Thoracic aorta (tissue), 2 donors: ENCODE measurements around the gene LGI4. TPM values are rescaled to one million over a fixed set of nuclear protein-coding genes. Genes with fewer than 3 reads are reported as not detected.

Experiments used
- ATAC-seq: fragments of 150-250 bp; one replicate; pipeline ENCODE4 v1.8.0; 2017; ENCODE audit warnings: low read depth; ENCODE audit not compliant: insufficient number of reproducible peaks, low FRiP score
- DNase-seq: peaks from one replicate; pipeline ENCODE4 v3.0.0-alpha.2; 2020; ENCODE audit warnings: low spot score
- H3K27ac ChIP-seq, 2 donors: fragments of 200-600 bp; sonication (generic); 1 replicate in 1 of 2; 2 replicates in 1 of 2; pipeline ENCODE4 v1.5.1; 2016; ENCODE audit warnings: mild to moderate bottlenecking in 2 of 2, moderate library complexity in 2 of 2
- H3K27me3 ChIP-seq: fragments of 200-600 bp; sonication (generic); replicated peaks from 2 replicates; pipeline ENCODE4 v1.6.0; 2016; ENCODE audit warnings: mild to moderate bottlenecking; ENCODE audit not compliant: insufficient read depth
- H3K36me3 ChIP-seq: fragments of 200-600 bp; sonication (generic); one replicate; pipeline ENCODE4 v1.5.1; 2016
- H3K4me1 ChIP-seq, 2 donors: fragments of 200-600 bp; sonication (generic); 1 replicate in 1 of 2; 2 replicates in 1 of 2; pipeline versions ENCODE4 v1.5.1 to v1.6.0; 2016; ENCODE audit warnings: low read depth in 2 of 2, mild to moderate bottlenecking in 1 of 2; ENCODE audit not compliant: control insufficient read depth in 1 of 2
- H3K4me3 ChIP-seq: fragments of 200-600 bp; sonication (generic); 2 replicates; pipeline ENCODE4 v1.5.1; 2016; ENCODE audit warnings: mild to moderate bottlenecking
- H3K9me3 ChIP-seq: fragments of 200-600 bp; sonication (generic); 2 replicates; pipeline ENCODE4 v1.5.1; 2016
- total RNA-seq, 2 donors: library from RNA; depleted of rRNA; stranded (reverse); fragments of >200 nt; gene quantifications; one replicate each; pipeline versions ENCODE4 v1.1.0 to v1.2.3, GENCODE V29; 2016
- TF ChIP-seq, protein P1 (sequence below): fragments of 200-600 bp; sonication (generic); IDR thresholded peaks from one replicate; pipeline ENCODE4 v1.5.1; 2019; ENCODE audit warnings: antibody characterized with exemption

LGI4 gene
- total RNA-seq, 2 donors from 2014 or later = 7.9 to 17.4 TPM

DNA sequence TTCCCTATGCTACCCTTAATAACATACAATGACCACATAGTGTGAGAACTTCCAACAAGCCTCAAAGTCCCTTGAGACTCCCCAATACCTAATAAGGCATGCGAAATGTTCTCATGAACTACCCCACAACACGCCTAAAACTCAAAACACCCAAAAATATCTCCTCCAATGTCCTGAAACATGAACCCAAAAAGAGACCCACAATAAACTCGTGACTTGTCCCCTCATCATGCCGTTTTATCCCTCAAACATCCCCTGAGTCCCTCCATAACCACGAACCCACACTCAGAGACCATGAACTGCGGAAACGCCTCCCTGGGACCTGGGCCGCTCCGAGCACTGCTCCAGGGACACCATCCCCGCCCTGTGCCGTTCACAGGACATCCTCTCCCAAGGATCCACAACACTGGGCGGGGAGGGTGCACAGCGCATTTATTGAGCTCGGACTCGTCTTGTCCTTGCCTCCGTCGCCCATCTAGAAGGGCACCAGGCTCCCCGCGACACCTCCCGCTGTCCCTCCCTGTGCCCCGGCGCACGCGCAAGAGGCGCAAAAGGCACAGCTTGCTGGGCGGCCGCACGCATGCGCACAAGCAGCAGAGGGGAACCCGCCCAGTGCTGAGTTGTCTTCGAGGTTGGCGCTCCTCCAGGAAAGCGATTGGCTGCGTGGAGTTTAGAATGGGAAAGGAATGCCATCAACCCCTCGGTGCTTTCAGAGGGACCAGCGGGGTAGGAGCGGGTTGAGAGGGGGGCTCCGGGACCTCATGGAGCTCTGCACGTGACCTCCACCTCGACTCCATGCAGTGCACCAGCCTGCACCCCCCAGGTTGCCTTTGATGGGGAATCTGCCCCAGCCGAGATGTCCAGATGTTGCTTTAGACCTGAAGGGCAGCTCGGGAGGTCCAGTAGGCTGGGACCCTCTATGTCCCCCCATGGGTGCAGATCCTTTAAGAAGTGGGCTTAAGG, 10.5 kb downstream of the LGI4 start:
- Histone ChIP-seq H3K9me3 (no peaks in the 10 kb centered on the region), H3K4me3 (peak overlapping the region; percentile 87), H3K27me3 (no peaks in the 10 kb centered on the region), H3K4me1 (peaks cover 5 to 30% of the 10 kb centered on the region in 2 donors), H3K27ac (peak overlapping the region; percentile 88 to 92), H3K36me3 (no peaks in the 10 kb centered on the region)
- ATAC-seq = peak; percentile 85
- TF ChIP-seq, protein P1, sequence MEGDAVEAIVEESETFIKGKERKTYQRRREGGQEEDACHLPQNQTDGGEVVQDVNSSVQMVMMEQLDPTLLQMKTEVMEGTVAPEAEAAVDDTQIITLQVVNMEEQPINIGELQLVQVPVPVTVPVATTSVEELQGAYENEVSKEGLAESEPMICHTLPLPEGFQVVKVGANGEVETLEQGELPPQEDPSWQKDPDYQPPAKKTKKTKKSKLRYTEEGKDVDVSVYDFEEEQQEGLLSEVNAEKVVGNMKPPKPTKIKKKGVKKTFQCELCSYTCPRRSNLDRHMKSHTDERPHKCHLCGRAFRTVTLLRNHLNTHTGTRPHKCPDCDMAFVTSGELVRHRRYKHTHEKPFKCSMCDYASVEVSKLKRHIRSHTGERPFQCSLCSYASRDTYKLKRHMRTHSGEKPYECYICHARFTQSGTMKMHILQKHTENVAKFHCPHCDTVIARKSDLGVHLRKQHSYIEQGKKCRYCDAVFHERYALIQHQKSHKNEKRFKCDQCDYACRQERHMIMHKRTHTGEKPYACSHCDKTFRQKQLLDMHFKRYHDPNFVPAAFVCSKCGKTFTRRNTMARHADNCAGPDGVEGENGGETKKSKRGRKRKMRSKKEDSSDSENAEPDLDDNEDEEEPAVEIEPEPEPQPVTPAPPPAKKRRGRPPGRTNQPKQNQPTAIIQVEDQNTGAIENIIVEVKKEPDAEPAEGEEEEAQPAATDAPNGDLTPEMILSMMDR = no peak
- DNase-seq = peak; percentile 82

DNA sequence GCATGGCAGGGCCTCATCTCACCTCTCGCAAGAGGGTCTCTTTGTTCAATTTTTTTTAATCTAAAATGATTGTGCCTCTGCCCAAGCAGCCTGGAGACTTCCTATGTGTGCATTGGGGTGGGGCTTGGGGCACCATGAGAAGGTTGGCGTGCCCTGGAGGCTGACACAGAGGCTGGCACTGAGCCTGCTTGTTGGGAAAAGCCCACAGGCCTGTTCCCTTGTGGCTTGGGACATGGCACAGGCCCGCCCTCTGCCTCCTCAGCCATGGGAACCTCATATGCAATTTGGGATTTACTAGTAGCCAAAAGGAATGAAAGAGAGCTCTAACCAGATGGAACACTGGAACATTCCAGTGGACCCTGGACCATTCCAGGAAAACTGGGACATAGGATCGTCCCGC, 11.3 kb downstream of the LGI4 start:
- H3K4me3 ChIP-seq = peak overlapping the region; percentile 87

DNA sequence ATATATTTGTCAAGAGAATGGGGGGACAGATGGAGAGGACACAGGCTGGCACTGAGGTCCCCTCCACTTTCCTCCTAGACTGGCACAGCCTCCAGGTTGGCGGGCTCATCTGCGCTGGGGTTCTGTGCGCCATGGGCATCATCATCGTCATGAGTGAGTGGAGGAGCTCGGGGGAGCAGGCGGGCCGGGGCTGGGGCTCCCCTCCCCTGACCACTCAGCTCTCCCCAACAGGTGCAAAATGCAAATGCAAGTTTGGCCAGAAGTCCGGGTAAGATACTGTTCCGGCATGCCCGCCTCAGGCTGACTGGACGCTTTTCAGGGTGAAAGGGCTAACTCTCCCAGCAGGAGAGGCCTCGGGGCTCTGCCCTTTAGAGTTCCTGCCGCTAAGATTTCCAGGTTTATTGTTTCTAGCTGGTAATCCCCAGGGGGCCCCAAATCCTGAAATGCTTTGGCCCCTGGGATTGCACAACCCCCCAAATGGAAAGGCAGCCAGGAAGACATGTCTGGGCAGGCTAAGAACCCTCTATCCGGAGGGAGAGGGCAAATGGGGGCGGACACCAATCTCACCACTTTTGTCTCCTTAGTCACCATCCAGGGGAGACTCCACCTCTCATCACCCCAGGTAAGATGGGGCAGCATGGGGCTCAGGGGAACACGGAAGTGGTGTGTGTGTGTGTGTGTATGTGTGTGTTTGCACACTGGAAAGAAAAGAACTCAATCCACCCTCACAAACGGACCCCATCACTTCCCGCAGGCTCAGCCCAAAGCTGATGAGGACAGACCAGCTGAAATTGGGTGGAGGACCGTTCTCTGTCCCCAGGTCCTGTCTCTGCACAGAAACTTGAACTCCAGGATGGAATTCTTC, 11.9 kb downstream of the LGI4 start:
- no peak for DNase-seq
- Histone ChIP-seq H3K4me3 (no peak overlapping the region), H3K27ac (peak overlapping the region; percentile 88 to 92), H3K4me1 (peaks cover 5 to 30% of the 10 kb centered on the region in 2 donors), H3K9me3 (no peaks in the 10 kb centered on the region), H3K36me3 (no peaks in the 10 kb centered on the region), H3K27me3 (no peaks in the 10 kb centered on the region)
- ATAC-seq = no peak
- TF ChIP-seq, protein P1 = no peak

More for the DNA sequence above, 11.3 kb downstream of the LGI4 start:
- H3K27me3 ChIP-seq = no peaks in the 10 kb centered on the region
- no peaks in the 10 kb centered on the region for H3K36me3 ChIP-seq
- H3K4me1 ChIP-seq = peaks cover 5 to 30% of the 10 kb centered on the region in 2 donors
- ATAC-seq (peak; percentile 56), DNase-seq (peak; percentile 50)
- H3K27ac ChIP-seq = peak overlapping the region; percentile 88 to 92
- no peaks in the 10 kb centered on the region for H3K9me3 ChIP-seq
- TF ChIP-seq, protein P1 = no peak

DNA sequence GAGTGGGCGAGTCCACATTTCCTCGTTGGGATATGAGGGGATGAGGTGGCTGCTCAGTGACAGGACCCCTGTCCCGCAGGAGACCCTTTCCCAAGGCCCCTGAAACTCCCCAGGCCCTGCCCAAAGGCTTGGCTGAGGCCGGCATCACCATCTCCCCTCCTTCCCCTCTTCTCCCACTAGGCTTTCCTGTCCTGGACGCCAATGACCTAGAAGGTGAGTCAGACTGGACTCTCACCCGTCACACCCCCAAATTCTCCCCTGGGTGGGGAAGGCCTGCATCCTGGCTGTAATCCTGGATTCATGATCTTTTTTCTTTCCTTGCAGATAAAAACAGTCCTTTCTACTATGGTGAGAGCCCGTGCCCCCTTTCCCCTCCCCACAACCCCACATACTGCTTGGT, 14.0 kb downstream of the LGI4 start:
- peaks cover 5 to 24% of the 10 kb centered on the region in 2 donors for H3K4me1 ChIP-seq
- no peaks in the 10 kb centered on the region for H3K27me3 ChIP-seq
- H3K27ac ChIP-seq = no peak overlapping the region
- no peaks in the 10 kb centered on the region for H3K36me3 ChIP-seq
- TF ChIP-seq, protein P1 = no peak
- ATAC-seq = no peak
- no peak for DNase-seq
- H3K4me3 ChIP-seq = no peak overlapping the region
- no peaks in the 10 kb centered on the region for H3K9me3 ChIP-seq

DNA sequence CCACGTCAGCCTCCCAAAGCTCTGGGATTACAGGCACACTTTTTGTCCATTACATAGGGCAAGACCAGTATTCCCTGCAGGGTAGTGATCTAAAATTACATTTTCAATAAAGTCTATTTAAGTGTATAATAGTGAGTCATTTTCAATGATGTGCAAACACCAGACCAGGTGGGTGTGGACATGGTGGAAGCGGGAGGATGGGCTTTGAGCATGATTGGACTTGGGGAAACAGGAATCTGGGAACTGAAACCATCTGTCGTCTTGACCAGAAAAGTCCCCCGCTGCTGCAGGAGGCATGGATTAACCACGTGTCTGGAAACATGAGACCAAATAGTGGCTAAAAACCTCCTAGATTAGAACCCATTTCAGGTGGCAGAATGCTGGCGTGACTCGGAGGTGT, 14.4 kb downstream of the LGI4 start:
- H3K36me3 ChIP-seq = no peaks in the 10 kb centered on the region
- no peak for DNase-seq
- TF ChIP-seq, protein P1 = no peak
- no peak overlapping the region for H3K4me3 ChIP-seq
- H3K9me3 ChIP-seq = no peaks in the 10 kb centered on the region
- no peak for ATAC-seq
- H3K27ac ChIP-seq = no peak overlapping the region
- no peaks in the 10 kb centered on the region for H3K27me3 ChIP-seq
- H3K4me1 ChIP-seq = peaks cover 5 to 24% of the 10 kb centered on the region in 2 donors
